GM19238 (cell line): ENCODE data around the gene DNAJB12.
"Not testable (repeated sequence)": the region's sequence is repeated elsewhere in the genome, so short reads cannot be mapped to it uniquely, and the experiment has no call there.

ENCODE experiments used
- DNase-seq: peaks from one replicate; pipeline ENCODE4 v3.0.0; 2011; ENCODE audit warnings: low spot score; ENCODE audit not compliant: insufficient read length

DNAJB12 gene

GRCh38 chr10:72353965-72354355, 759 bp downstream of the DNAJB12 start:
- no peak for DNase-seq

GRCh38 chr10:72353028-72353964, 1.4 kb downstream of the DNAJB12 start:
- no peak for DNase-seq

GRCh38 chr10:72351479-72351878, 3.2 kb downstream of the DNAJB12 start:
- no peak for DNase-seq

- no peak for DNase-seq
Measured at GRCh38 chr10:72349438-72349837, 5.3 kb downstream of the DNAJB12 start.

GRCh38 chr10:72348282-72348681, 6.4 kb downstream of the DNAJB12 start:
- no peak for DNase-seq

- DNase-seq = not testable (repeated sequence)
Measured at GRCh38 chr10:72346117-72346516, 8.6 kb downstream of the DNAJB12 start.

GRCh38 chr10:72344932-72345331, 9.8 kb downstream of the DNAJB12 start:
- no peak for DNase-seq

GRCh38 chr10:72342911-72343310, 11.8 kb downstream of the DNAJB12 start:
- DNase-seq = no peak

- DNase-seq = peak; percentile 70
Measured at GRCh38 chr10:72340510-72341261, 14.0 kb downstream of the DNAJB12 start.

GRCh38 chr10:72338180-72338579, 16.5 kb downstream of the DNAJB12 start:
- DNase-seq = no peak

- DNase-seq = no peak
Measured at GRCh38 chr10:72337722-72338121, 17.0 kb downstream of the DNAJB12 start.

- DNase-seq = no peak
Measured at GRCh38 chr10:72337039-72337629, 17.6 kb downstream of the DNAJB12 start.

- no peak for DNase-seq
Measured at GRCh38 chr10:72336259-72337038, 18.3 kb downstream of the DNAJB12 start.

- DNase-seq = peak; percentile 53
Measured at GRCh38 chr10:72335394-72336258, 19.1 kb downstream of the DNAJB12 start.

- peak; percentile 77 for DNase-seq
Measured at GRCh38 chr10:72334825-72335393, 19.8 kb downstream of the DNAJB12 start.

GRCh38 chr10:72334196-72334824, 20.4 kb downstream of the DNAJB12 start:
- DNase-seq = no peak

GRCh38 chr10:72333112-72334015, 21.4 kb downstream of the DNAJB12 start:
- DNase-seq = no peak

GRCh38 chr10:72332423-72333111, 22.2 kb downstream of the DNAJB12 start:
- no peak for DNase-seq
